Measurements from ENCODE around the gene RAD21L1.

DNA sequence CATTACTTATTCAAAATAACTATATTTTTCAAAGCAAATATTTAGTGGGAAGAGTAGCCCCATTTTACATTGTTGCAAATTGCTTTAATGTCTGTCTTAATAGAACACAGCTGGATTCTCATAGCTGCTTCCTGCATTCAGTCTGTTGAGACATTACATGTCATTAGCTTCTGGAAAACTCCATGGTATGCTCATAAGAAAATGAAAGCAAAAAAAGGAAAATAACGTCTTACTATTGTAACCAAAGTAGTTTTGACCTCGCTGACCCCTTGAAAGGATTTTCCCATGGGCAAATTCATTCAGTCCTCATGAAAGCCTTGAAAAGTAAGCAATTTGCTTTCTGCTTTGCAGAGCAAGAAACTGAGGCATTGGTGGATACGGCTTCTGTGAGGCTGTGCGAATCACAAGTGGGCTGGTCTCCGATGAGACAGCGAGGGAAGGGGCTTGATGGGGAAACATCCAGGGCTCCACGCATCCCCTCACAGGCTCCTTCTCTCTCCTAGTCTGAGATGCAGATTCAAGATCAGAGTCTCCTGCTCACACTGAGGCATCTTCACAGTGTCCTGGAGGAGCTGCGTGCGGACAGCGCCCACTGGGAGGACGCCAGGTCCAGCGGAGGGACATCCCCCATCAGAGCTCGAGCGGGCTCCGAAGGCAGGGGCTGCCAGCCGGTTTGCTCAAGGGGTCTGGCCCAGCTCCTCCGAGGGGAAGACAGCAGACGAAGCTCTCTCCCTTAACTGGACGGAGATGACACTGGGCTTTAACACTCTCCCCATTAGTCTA, 19.3 kb upstream of the RAD21L1 start:
- TF ChIP-seq EZH2phosphoT487 (IDR thresholded peaks at IDR 0.05; ENCODE audit: low read depth, severe bottlenecking, unreplicated experiment) (no peak), CTCF (IDR thresholded peaks at IDR 0.05; ENCODE audit: poor library complexity) (no peak), EZH2 (IDR thresholded peaks at IDR 0.05; ENCODE audit: borderline replicate concordance) (no peak)
